ENCODE measurements around the gene GNRH2. TPM values are rescaled to one million over a fixed set of nuclear protein-coding genes. Genes with fewer than 3 reads are reported as not detected.

The GNRH2 gene
- total RNA-seq, 1 donor from 2014 or later: 1.4 TPM

GRCh38 chr20:3082306-3082951, 39.0 kb downstream of the GNRH2 start:
- no peaks in the 10 kb centered on the region for H3K79me2 ChIP-seq (ENCODE audit: insufficient read depth, low read length)
- H2AFZ ChIP-seq (ENCODE audit: low read depth, low read length): peak overlapping the region; percentile 60
- H3K4me2 ChIP-seq (ENCODE audit: low read length): peak overlapping the region; percentile 52
- no peak for FAIRE-seq
- DNase-seq (ENCODE audit: low read depth): no peak
- Mint-ChIP-seq H3K27me3 (ENCODE audit: low read depth, unreplicated experiment) (peaks cover 43% of the 10 kb centered on the region), H3K27ac (ENCODE audit: unreplicated experiment) (no peak overlapping the region), H3K4me3 (ENCODE audit: unreplicated experiment) (no peak overlapping the region), H3K4me1 (ENCODE audit: low read depth, unreplicated experiment) (no peaks in the 10 kb centered on the region), H3K9me3 (ENCODE audit: unreplicated experiment) (no peaks in the 10 kb centered on the region), H3K36me3 (ENCODE audit: low read depth, unreplicated experiment) (no peaks in the 10 kb centered on the region)
- peaks cover 46% of the 10 kb centered on the region for H3K27me3 ChIP-seq (ENCODE audit: insufficient read depth, low read length)
- no peaks in the 10 kb centered on the region for H3K4me1 ChIP-seq (ENCODE audit: insufficient read depth, low read length)
- TF ChIP-seq CTCF (IDR thresholded peaks at IDR 0.05; ENCODE audit: insufficient read depth, low read depth, low read length) (no peak), EZH2 (IDR thresholded peaks at IDR 0.05; ENCODE audit: insufficient read depth, low read length) (peak; percentile 80)
- no peak overlapping the region for H3K9ac ChIP-seq (ENCODE audit: low read length)
- H3K4me3 ChIP-seq (ENCODE audit: insufficient read depth, low read depth, low read length): no peak overlapping the region
- H3K27ac ChIP-seq (ENCODE audit: low read depth, low read length): no peak overlapping the region
- H4K20me1 ChIP-seq (ENCODE audit: insufficient read depth, low read length): no peaks in the 10 kb centered on the region
- no peaks in the 10 kb centered on the region for H3K9me3 ChIP-seq (ENCODE audit: insufficient read depth, low read depth, low read length)
- H3K36me3 ChIP-seq (ENCODE audit: insufficient read depth, low read length): no peaks in the 10 kb centered on the region

GRCh38 chr20:3082955-3083952, 39.8 kb downstream of the GNRH2 start:
- FAIRE-seq (no peak), DNase-seq (ENCODE audit: low read depth) (no peak)
- no peak overlapping the region for H3K4me3 Mint-ChIP-seq (ENCODE audit: unreplicated experiment)
- no peaks in the 10 kb centered on the region for H3K4me1 Mint-ChIP-seq (ENCODE audit: low read depth, unreplicated experiment)
- no peak for TF ChIP-seq CTCF (IDR thresholded peaks at IDR 0.05; ENCODE audit: insufficient read depth, low read depth, low read length)
- TF ChIP-seq EZH2 (IDR thresholded peaks at IDR 0.05; ENCODE audit: insufficient read depth, low read length): peak; percentile 89
- H3K27me3 Mint-ChIP-seq (ENCODE audit: low read depth, unreplicated experiment): peaks cover 44% of the 10 kb centered on the region
- Histone ChIP-seq H3K9ac (ENCODE audit: low read length) (no peak overlapping the region), H3K79me2 (ENCODE audit: insufficient read depth, low read length) (no peaks in the 10 kb centered on the region), H3K27ac (ENCODE audit: low read depth, low read length) (no peak overlapping the region), H3K9me3 (ENCODE audit: insufficient read depth, low read depth, low read length) (no peaks in the 10 kb centered on the region), H3K4me2 (ENCODE audit: low read length) (peak overlapping the region; percentile 48), H4K20me1 (ENCODE audit: insufficient read depth, low read length) (no peaks in the 10 kb centered on the region), H3K36me3 (ENCODE audit: insufficient read depth, low read length) (no peaks in the 10 kb centered on the region), H2AFZ (ENCODE audit: low read depth, low read length) (no peak overlapping the region), H3K27me3 (ENCODE audit: insufficient read depth, low read length) (peaks cover 39% of the 10 kb centered on the region), H3K4me1 (ENCODE audit: insufficient read depth, low read length) (no peaks in the 10 kb centered on the region), H3K4me3 (ENCODE audit: insufficient read depth, low read depth, low read length) (no peak overlapping the region)
- H3K27ac Mint-ChIP-seq (ENCODE audit: unreplicated experiment): no peak overlapping the region
- no peaks in the 10 kb centered on the region for H3K36me3 Mint-ChIP-seq (ENCODE audit: low read depth, unreplicated experiment)
- no peaks in the 10 kb centered on the region for H3K9me3 Mint-ChIP-seq (ENCODE audit: unreplicated experiment)
